Adrenal gland (tissue), 5 donors: ENCODE data around the gene STAB2.

Experiments used
- POLR2A ChIP-seq, 2 donors: fragments of 450-650 bp; IDR thresholded peaks; one replicate each; pipeline ENCODE4 v1.6.1; 2017; ENCODE audit warnings: antibody characterized with exemption in 2 of 2, mild to moderate bottlenecking in 2 of 2, moderate library complexity in 1 of 2
- TF ChIP-seq, protein P1 (sequence below), 6 experiments: fragments of 450-650 bp in 4 of 6; fragments of 200-600 bp in 2 of 6; sonication (generic) in 1 of 6; IDR thresholded peaks; 1 replicate in 5 of 6; 2 replicates in 1 of 6; pipeline versions ENCODE4 v1.5.1 to v1.8.0; 2016 to 2021; ENCODE audit warnings: antibody characterized with exemption in 6 of 6, mild to moderate bottlenecking in 2 of 6, moderate library complexity in 1 of 6
- donor health status: DM: no; HTN: no; CAD: no.

DNA sequence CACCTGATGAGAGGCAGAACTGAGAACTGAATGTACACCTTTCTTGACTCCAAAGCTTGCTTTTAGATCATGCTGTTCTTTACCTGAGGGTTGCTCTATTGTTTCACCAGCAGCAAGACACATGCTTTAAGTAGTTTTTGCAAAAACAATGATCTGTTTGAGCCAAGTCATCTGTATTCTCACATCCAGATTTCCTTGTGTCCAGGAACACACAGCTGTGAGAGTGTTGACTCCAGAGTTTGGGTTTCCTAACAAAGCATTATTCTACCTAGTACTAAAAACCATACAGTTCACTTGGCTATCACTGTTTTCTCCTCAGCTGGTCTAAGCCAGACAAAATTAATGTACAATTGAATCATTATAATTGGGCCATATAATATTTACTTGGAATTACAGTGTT, 120.4 kb downstream of the STAB2 start:
- TF ChIP-seq, protein P1, sequence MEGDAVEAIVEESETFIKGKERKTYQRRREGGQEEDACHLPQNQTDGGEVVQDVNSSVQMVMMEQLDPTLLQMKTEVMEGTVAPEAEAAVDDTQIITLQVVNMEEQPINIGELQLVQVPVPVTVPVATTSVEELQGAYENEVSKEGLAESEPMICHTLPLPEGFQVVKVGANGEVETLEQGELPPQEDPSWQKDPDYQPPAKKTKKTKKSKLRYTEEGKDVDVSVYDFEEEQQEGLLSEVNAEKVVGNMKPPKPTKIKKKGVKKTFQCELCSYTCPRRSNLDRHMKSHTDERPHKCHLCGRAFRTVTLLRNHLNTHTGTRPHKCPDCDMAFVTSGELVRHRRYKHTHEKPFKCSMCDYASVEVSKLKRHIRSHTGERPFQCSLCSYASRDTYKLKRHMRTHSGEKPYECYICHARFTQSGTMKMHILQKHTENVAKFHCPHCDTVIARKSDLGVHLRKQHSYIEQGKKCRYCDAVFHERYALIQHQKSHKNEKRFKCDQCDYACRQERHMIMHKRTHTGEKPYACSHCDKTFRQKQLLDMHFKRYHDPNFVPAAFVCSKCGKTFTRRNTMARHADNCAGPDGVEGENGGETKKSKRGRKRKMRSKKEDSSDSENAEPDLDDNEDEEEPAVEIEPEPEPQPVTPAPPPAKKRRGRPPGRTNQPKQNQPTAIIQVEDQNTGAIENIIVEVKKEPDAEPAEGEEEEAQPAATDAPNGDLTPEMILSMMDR (IDR thresholded peaks at IDR 0.05): no peak
- no peak for TF ChIP-seq POLR2A (IDR thresholded peaks at IDR 0.05)
